ENCODE data around the gene STAC2.

DNA sequence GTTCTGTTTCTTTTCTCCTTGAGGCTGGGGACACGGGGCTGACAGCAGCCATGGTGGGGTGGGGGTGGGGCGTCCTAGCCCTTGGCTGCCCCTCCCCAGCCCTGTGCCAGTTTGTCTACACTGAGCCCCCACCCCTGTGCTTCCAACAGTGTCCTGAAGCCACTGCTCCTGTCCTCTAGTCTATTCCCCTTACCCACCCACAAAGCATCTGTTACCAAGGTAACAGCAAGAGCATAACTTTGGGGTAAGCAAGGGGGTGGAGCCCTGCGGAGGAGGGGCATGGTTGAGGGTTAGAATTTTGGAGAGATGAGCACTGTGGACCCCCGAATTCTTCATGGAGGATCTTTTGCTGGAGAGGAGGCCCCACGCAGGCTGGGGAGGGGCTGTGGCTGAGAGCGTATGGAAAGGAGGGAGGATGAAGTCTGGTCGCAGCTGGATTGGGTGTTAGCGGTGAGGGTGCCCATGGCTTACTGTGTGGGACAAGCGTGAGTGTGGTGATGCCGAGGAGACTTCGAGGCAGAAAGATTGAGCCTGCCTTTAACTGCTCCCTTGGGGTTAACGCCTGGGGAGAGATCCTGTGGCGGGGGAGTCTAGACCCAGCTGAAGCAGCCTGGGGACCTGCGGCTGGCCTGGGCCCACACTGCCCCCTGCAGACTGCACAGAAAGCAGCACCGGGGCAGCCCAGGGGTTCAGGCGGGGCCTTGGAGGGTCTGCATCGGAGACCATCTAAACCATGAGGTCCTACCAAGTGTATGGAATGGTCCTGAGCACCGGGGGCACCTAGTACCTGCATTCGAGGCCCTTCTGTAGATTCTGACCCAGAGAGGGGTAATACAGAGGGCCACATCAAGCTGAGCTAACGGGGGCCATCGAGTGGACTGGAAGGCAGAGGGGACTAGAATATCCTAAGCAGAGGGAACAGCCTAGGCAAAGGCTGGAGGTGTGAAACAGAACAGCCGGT is 6.1 kb upstream of the STAC2 start:
- TF ChIP-seq, protein P1, sequence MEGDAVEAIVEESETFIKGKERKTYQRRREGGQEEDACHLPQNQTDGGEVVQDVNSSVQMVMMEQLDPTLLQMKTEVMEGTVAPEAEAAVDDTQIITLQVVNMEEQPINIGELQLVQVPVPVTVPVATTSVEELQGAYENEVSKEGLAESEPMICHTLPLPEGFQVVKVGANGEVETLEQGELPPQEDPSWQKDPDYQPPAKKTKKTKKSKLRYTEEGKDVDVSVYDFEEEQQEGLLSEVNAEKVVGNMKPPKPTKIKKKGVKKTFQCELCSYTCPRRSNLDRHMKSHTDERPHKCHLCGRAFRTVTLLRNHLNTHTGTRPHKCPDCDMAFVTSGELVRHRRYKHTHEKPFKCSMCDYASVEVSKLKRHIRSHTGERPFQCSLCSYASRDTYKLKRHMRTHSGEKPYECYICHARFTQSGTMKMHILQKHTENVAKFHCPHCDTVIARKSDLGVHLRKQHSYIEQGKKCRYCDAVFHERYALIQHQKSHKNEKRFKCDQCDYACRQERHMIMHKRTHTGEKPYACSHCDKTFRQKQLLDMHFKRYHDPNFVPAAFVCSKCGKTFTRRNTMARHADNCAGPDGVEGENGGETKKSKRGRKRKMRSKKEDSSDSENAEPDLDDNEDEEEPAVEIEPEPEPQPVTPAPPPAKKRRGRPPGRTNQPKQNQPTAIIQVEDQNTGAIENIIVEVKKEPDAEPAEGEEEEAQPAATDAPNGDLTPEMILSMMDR (IDR thresholded peaks at IDR 0.05) = peak; percentile 86
- TF ChIP-seq EZH2 (IDR thresholded peaks at IDR 0.05; ENCODE audit: borderline replicate concordance, insufficient read depth, low read depth, low read length, poor library complexity, severe bottlenecking) = no peak
